ENCODE data around the gene GPN1.
"Not testable (repeated sequence)": the region's sequence is repeated elsewhere in the genome, so short reads cannot be mapped to it uniquely, and the experiment has no call there.

The GPN1 gene

GRCh38 chr2:27628767-27629709 is at the start of gene GPN1, which contains the start of gene CCDC121:
Gene GPN1, plus strand, starts transcription at chr2:27629050. Its CDS starts 9 bp downstream, at chr2:27629059.
Gene CCDC121, minus strand, starts transcription at chr2:27629012. Its CDS starts 1,213 bp downstream, at chr2:27627799.
- peak; percentile 89 for DNase-seq

- DNase-seq = no peak
Measured at GRCh38 chr2:27581417-27582128, 47.3 kb upstream of the GPN1 start.

GRCh38 chr2:27582129-27582694 is 46.6 kb upstream of the GPN1 start:
- DNase-seq = no peak

- peak; percentile 99 for DNase-seq
Measured at GRCh38 chr2:27582695-27583389, 46.0 kb upstream of the GPN1 start, which contains the start of gene ZNF512. Gene ZNF512, plus strand, starts transcription at chr2:27583042. Its CDS starts 71 bp downstream, at chr2:27583113.

- peak; percentile 25 for DNase-seq
Measured at GRCh38 chr2:27583390-27583915, 45.4 kb upstream of the GPN1 start.

- no peak for DNase-seq
Measured at GRCh38 chr2:27584597-27584996, 44.3 kb upstream of the GPN1 start.

- DNase-seq = no peak
Measured at GRCh38 chr2:27587025-27587424, 41.8 kb upstream of the GPN1 start.

GRCh38 chr2:27588308-27588707 is 40.5 kb upstream of the GPN1 start:
- DNase-seq = no peak

GRCh38 chr2:27591745-27592144 is 37.1 kb upstream of the GPN1 start:
- no peak for DNase-seq

- no peak for DNase-seq
Measured at GRCh38 chr2:27593240-27593639, 35.6 kb upstream of the GPN1 start.

- not testable (repeated sequence) for DNase-seq
Measured at GRCh38 chr2:27594020-27594703, 34.7 kb upstream of the GPN1 start.

- DNase-seq = not testable (repeated sequence)
Measured at GRCh38 chr2:27595412-27595811, 33.4 kb upstream of the GPN1 start.

- no peak for DNase-seq
Measured at GRCh38 chr2:27596627-27597026, 32.2 kb upstream of the GPN1 start.

- no peak for DNase-seq
Measured at GRCh38 chr2:27606611-27607010, 22.2 kb upstream of the GPN1 start.

- DNase-seq = no peak
Measured at GRCh38 chr2:27613985-27614384, 14.9 kb upstream of the GPN1 start.

GRCh38 chr2:27615316-27615715 is 13.5 kb upstream of the GPN1 start:
- DNase-seq = peak; percentile 6

GRCh38 chr2:27621524-27621923 is 7.3 kb upstream of the GPN1 start:
- no peak for DNase-seq

- DNase-seq = no peak
Measured at GRCh38 chr2:27622921-27623384, 5.9 kb upstream of the GPN1 start.

GRCh38 chr2:27624943-27625342 is 3.9 kb upstream of the GPN1 start:
- no peak for DNase-seq

GRCh38 chr2:27626323-27626722 is 2.5 kb upstream of the GPN1 start:
- not testable (repeated sequence) for DNase-seq

GRCh38 chr2:27626921-27627320 is 1.9 kb upstream of the GPN1 start:
- DNase-seq = not testable (repeated sequence)
